AG09319 (cell line): ENCODE measurements around the gene SLC25A46.
"Not testable (repeated sequence)": the region's sequence is repeated elsewhere in the genome, so short reads cannot be mapped to it uniquely, and the experiment has no call there.

Experiments
- DNase-seq: peaks from one replicate; pipeline ENCODE4 v3.0.0-alpha.2; 2010; ENCODE audit warnings: low read depth; ENCODE audit errors: extremely low read depth
- TF ChIP-seq, protein P1 (sequence below): IDR thresholded peaks from 2 replicates; pipeline ENCODE4 v1.5.1; 2011; ENCODE audit warnings: low read depth, mild to moderate bottlenecking, inconsistent platforms, low read length, moderate library complexity

Gene SLC25A46

DNA sequence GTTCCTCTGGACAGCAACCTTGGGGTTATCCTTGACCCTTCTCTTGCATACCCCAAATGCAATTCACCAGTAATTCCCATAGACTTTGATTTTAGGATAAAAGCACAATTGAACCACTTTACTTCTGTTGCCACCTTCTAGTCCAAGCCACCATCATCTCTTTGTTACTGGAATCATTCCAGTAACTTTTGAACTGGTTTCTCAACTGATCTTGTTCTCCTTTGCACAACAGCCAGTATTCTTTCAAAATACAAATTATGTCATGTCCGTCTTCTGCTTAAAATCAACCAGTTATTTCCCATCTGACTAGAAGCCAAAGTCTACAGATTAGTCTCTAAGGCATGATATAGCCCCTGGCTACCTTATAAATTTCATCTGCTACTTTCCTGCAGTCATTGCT is 21.4 kb downstream of the SLC25A46 start:
- no peak for DNase-seq
- TF ChIP-seq, protein P1, sequence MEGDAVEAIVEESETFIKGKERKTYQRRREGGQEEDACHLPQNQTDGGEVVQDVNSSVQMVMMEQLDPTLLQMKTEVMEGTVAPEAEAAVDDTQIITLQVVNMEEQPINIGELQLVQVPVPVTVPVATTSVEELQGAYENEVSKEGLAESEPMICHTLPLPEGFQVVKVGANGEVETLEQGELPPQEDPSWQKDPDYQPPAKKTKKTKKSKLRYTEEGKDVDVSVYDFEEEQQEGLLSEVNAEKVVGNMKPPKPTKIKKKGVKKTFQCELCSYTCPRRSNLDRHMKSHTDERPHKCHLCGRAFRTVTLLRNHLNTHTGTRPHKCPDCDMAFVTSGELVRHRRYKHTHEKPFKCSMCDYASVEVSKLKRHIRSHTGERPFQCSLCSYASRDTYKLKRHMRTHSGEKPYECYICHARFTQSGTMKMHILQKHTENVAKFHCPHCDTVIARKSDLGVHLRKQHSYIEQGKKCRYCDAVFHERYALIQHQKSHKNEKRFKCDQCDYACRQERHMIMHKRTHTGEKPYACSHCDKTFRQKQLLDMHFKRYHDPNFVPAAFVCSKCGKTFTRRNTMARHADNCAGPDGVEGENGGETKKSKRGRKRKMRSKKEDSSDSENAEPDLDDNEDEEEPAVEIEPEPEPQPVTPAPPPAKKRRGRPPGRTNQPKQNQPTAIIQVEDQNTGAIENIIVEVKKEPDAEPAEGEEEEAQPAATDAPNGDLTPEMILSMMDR: no peak

DNA sequence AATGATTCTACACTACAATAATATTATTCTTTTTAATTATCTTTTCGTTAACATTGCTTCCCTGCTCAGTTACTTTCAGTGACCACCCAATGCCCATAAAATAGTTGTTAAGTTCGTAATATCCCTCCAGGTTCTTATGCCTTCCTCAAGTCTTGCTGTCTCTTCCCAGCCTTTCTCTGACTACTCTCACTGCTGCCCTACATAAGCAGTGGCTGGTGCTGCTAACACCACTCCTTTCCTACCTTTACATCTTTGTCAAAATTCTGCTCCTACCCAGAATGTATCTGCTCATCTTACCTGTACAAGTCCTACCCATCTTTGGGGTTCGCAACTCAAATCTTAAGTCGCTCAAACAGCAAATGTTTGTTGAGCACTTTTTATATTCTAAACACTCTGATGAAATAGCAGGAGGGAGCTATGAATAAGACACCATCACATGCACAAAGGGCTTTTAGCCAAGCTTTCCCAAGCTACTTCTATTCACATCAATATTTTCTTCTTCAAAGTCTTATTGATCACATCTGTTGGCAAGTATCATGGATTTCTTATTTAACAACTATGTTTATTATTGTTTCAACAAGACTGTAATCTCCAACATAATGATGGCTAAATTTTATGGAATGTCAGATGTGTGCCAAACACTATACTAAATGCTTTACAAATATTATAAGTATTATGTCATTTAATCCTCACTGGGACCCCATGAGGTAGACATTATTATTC is 29.5 kb downstream of the SLC25A46 start:
- TF ChIP-seq, protein P1: no peak
- peak; percentile 32 for DNase-seq

DNA sequence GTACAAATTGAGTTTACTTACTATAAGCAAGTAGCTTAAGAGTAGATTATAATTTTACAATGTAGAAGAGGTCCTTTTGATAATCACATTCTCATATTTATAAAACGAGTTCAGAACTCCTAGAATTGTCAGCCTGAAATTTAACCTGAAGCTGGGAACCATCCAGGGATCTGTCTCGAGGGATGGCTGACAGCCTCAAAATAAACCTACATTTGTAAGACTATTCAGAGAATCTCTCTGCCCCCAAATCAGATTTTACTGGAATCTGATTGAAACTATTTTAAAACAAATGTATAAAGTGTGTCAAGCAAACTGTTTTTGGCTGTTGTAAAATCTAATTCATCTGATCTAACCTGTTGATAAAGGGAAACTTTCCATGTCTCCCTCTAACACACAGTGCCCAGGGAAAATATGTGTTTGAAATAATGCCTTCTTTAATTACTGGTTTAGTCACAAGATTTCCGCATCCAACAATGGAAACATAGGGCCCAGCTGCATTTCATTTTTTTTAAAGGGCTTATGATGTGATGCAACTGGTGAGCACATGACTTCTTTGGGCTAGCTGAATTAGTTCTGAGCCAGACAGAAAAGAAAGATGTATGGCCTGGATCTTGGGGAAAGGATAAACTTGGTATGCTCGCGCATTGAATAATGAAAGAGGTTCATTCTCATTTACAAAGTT is 30.3 kb downstream of the SLC25A46 start:
- peak; percentile 62 for DNase-seq
- TF ChIP-seq, protein P1: no peak

DNA sequence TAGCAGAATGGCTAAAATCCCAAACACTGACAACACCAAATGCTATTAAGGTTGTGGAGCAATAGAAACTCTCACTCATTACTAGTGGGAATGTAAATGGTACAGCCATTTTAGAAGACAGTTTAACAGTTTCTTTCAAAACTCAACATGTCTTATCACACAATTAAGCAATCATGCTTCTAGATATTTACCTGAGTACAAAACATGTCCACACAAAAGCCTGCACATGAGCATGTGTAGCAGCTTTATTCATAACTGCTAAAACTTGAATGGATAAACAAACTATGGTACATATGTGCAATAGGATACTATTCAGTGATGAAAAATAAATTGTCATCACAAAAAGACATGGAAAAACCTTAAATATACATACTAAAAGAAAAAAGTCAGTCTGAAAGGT is 31.5 kb downstream of the SLC25A46 start:
- TF ChIP-seq, protein P1: no peak
- DNase-seq: no peak

DNA sequence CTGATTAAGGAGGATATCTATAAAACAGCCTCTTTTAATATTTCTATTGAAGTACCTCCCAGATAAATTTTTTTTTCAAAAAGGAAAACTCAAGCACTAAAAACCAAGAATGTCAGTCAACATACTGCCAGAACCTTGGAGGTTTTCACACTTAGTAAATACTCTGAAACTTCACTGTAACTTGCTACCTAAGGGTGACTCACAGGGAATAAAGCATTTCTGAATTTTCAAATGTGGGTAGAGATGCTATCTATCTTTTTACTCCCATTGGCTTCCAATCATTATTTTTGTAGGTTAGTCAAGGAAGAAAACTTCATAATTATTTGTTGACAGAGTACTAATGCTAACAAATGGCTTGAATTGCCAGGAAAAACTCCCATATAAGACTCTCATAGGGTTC is 46.1 kb downstream of the SLC25A46 start:
- no peak for DNase-seq
- TF ChIP-seq, protein P1: no peak

DNA sequence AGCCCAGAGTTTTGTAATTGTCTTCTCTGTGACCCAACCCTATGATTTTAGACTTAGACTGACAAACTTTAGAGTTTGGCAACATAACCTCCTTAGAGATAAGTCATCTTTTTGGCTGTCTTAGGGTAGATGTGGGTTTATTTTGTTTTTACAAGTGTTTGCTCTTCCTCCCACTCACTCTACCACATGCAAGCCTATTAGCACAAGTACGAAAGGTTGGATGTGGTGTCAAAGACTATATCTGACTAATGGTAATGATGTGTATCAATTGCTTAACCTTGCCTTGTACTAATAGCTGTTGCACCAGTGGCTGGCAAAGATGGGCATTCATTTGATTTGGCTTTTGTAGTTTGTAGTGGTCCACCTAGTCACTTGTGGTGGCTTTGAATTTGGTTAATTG is 46.5 kb downstream of the SLC25A46 start:
- TF ChIP-seq, protein P1: no peak
- DNase-seq: peak; percentile 11

DNA sequence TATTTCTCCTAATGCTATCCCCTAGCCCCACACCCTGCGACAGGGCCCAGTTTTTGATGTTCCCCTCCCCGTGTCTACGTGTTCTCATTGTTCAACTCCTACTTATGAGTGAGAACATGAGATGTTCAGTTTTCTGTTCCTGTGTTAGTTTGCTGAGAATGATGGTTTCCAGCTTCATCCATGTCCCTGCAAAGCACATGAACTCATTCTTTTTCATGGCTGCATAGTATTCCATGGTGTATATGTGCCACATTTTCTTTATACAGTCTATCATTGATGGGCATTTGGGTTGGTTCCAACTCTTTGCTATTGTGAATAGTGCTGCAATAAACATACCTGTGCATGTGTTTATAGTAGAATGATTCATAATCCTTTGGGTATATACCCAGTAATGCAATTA is 49.2 kb downstream of the SLC25A46 start:
- DNase-seq: not testable (repeated sequence)

DNA sequence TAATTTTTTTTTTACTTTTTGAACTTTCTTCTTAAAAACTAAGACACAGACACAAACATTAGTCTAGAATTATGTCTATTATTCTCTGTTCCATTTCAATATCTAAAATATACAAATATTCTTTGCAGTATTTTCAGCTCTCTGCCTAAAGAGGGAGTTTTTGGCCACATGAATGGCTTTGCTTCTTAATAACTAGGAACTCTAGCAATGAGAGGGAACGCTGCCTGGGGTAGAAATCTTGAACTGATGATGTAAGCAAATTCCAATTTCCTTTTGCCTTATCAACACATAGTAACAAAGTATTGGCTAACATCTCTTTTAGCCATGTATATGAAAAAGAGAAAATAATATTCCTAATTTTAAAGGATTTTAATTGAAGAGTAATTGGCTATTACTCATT is 51.9 kb downstream of the SLC25A46 start:
- peak; percentile 27 for DNase-seq
- TF ChIP-seq, protein P1: peak; percentile 55
